GM23338 (cell line): ENCODE data around the gene CCDC57. TPM values are rescaled to one million over a fixed set of nuclear protein-coding genes. Genes with fewer than 3 reads are reported as not detected.

Experiments used
- ATAC-seq: fragments of 200-7000 bp; cut with Tn5 transposase; 3 replicates; pipeline ENCODE4 v1.9.1; 2020
- DNase-seq: peaks from one replicate; pipeline ENCODE4 v3.0.0-alpha.2; 2015; ENCODE audit warnings: low spot score
- H2AFZ ChIP-seq: fragments of 200-600 bp; sonication (generic); 2 replicates; pipeline ENCODE4 v1.8.0; 2016; ENCODE audit warnings: antibody characterized with exemption, mild to moderate bottlenecking, moderate library complexity
- H3F3A ChIP-seq: fragments of 200-600 bp; sonication (generic); replicated peaks from 2 replicates; pipeline ENCODE4 v1.8.0; 2017; ENCODE audit warnings: antibody characterized with exemption, mixed run types, low read depth
- H3K27ac ChIP-seq: fragments of 200-600 bp; sonication (generic); 2 replicates; pipeline ENCODE4 v1.6.1; 2016; ENCODE audit warnings: low read depth
- H3K27me3 ChIP-seq: fragments of 200-600 bp; sonication (generic); 2 replicates; pipeline ENCODE4 v1.8.0; 2016; ENCODE audit warnings: mild to moderate bottlenecking, mixed run types, moderate library complexity; ENCODE audit not compliant: insufficient read depth
- H3K36me3 ChIP-seq: fragments of 200-600 bp; sonication (generic); 2 replicates; pipeline ENCODE4 v1.8.0; 2016; ENCODE audit warnings: mild to moderate bottlenecking; ENCODE audit not compliant: insufficient read depth
- H3K4me1 ChIP-seq: fragments of 200-600 bp; sonication (generic); 2 replicates; pipeline ENCODE4 v1.8.0; 2016; ENCODE audit warnings: mild to moderate bottlenecking, moderate library complexity; ENCODE audit not compliant: insufficient read depth
- H3K4me2 ChIP-seq: fragments of 200-600 bp; sonication (generic); 2 replicates; pipeline ENCODE4 v1.7.1; 2017; ENCODE audit warnings: mixed run types
- H3K4me3 ChIP-seq: fragments of 200-600 bp; sonication (generic); 2 replicates; pipeline ENCODE4 v1.6.1; 2016; ENCODE audit warnings: mixed run types
- H3K79me2 ChIP-seq: fragments of 200-600 bp; sonication (generic); replicated peaks from 2 replicates; pipeline ENCODE4 v1.8.0; 2017; ENCODE audit warnings: mild to moderate bottlenecking; ENCODE audit not compliant: insufficient read depth
- H3K9me2 ChIP-seq: fragments of 200-600 bp; sonication (generic); 2 replicates; pipeline ENCODE4 v1.8.0; 2017; ENCODE audit not compliant: insufficient read depth
- H4K20me1 ChIP-seq: fragments of 200-600 bp; sonication (generic); replicated peaks from 2 replicates; pipeline ENCODE4 v1.8.0; 2017; ENCODE audit warnings: mild to moderate bottlenecking; ENCODE audit not compliant: insufficient read depth
- H3K27ac Mint-ChIP-seq: 2 replicates; pipeline ENCODE4 v1.8.0; 2020; ENCODE audit warnings: inconsistent platforms, mild to moderate bottlenecking, moderate library complexity, mixed read lengths
- H3K27me3 Mint-ChIP-seq: 3 replicates; pipeline ENCODE4 v1.8.0; 2022; ENCODE audit warnings: low read depth, mild to moderate bottlenecking, moderate library complexity, mixed read lengths, inconsistent platforms; ENCODE audit not compliant: insufficient read depth, poor library complexity
- H3K36me3 Mint-ChIP-seq: 3 replicates; pipeline ENCODE4 v1.8.0; 2021; ENCODE audit warnings: low read depth, mild to moderate bottlenecking, inconsistent platforms, moderate library complexity, mixed read lengths
- H3K4me1 Mint-ChIP-seq: 3 replicates; pipeline ENCODE4 v1.8.0; 2020; ENCODE audit warnings: mild to moderate bottlenecking, inconsistent platforms, mixed read lengths
- H3K4me3 Mint-ChIP-seq: 3 replicates; pipeline ENCODE4 v1.8.0; 2021; ENCODE audit warnings: moderate library complexity, mild to moderate bottlenecking, inconsistent platforms, mixed read lengths
- H3K9me3 Mint-ChIP-seq: 3 replicates; pipeline ENCODE4 v1.8.0; 2020; ENCODE audit warnings: moderate library complexity, mild to moderate bottlenecking, inconsistent platforms, mixed read lengths
- CREB1 ChIP-seq: fragments of 250-450 bp; sonication (Bioruptor Pico); IDR thresholded peaks from 2 replicates; pipeline ENCODE4 v1.5.0; 2020; ENCODE audit warnings: low read depth, mild to moderate bottlenecking, moderate library complexity
- EZH2 ChIP-seq: fragments of 200-600 bp; sonication (generic); IDR thresholded peaks from one replicate; pipeline ENCODE4 v1.8.0; 2017; ENCODE audit warnings: antibody characterized with exemption, mild to moderate bottlenecking, low read depth; ENCODE audit not compliant: unreplicated experiment
- EZH2phosphoT487 ChIP-seq: fragments of 200-600 bp; sonication (generic); IDR thresholded peaks from one replicate; pipeline ENCODE4 v1.8.1; 2018; ENCODE audit warnings: antibody characterized with exemption; ENCODE audit not compliant: unreplicated experiment
- JUNB ChIP-seq: IDR thresholded peaks from one replicate; pipeline ENCODE4 v1.6.1; 2016; ENCODE audit warnings: antibody characterized with exemption; ENCODE audit not compliant: unreplicated experiment
- NANOG ChIP-seq: IDR thresholded peaks from 2 replicates; pipeline ENCODE4 v1.6.1; 2016; ENCODE audit warnings: antibody characterized with exemption, borderline replicate concordance
- POLR2AphosphoS5 ChIP-seq: IDR thresholded peaks from 2 replicates; pipeline ENCODE4 v1.6.1; 2016; ENCODE audit warnings: antibody characterized with exemption, low read depth
- STAT1 ChIP-seq: IDR thresholded peaks from one replicate; pipeline ENCODE4 v1.6.1; 2016; ENCODE audit warnings: antibody characterized with exemption; ENCODE audit not compliant: unreplicated experiment
- ZNF114 ChIP-seq: fragments of 250-450 bp; sonication (Bioruptor Pico); IDR thresholded peaks from 2 replicates; pipeline ENCODE4 v1.5.0; 2020; ENCODE audit warnings: mild to moderate bottlenecking, moderate library complexity
- ZNF331 ChIP-seq: fragments of 250-450 bp; sonication (Bioruptor Pico); IDR thresholded peaks from 2 replicates; pipeline ENCODE4 v1.5.0; 2020; ENCODE audit warnings: low read depth, mild to moderate bottlenecking, moderate library complexity
- polyA plus RNA-seq: library from polyadenylated mRNA; unstranded; fragments of >200 nt; fragmentation: Nextera tagmentation; extraction: Ambion mirVana; gene quantifications from 2 replicates; pipeline ENCODE4 v1.2.1, GENCODE V29; 2016
- total RNA-seq: library from RNA; depleted of rRNA; stranded (reverse); fragments of >200 nt; shearing (Covaris generic); gene quantifications from 2 replicates; pipeline ENCODE4 v1.2.3, GENCODE V29; 2014
- TF ChIP-seq, protein P1 (sequence below): IDR thresholded peaks from 2 replicates; pipeline ENCODE4 v1.6.1; 2016; ENCODE audit warnings: antibody characterized with exemption
- TF ChIP-seq, protein P2 (sequence below): IDR thresholded peaks from one replicate; pipeline ENCODE4 v1.6.1; 2018; ENCODE audit warnings: antibody characterized with exemption; ENCODE audit not compliant: unreplicated experiment
- TF ChIP-seq, protein P3 (sequence below): fragments of 250-450 bp; sonication (Bioruptor Pico); IDR thresholded peaks from 2 replicates; pipeline ENCODE4 v1.5.0; 2020; ENCODE audit warnings: mild to moderate bottlenecking, moderate library complexity
- TF ChIP-seq, protein P4 (sequence below), 2 experiments: fragments of 200-600 bp in 1 of 2; sonication (generic) in 1 of 2; conservative IDR thresholded peaks; 2 replicates each; pipeline versions ENCODE4 v1.5.1 to v1.6.1; 2016 to 2017; ENCODE audit warnings: antibody characterized with exemption in 2 of 2, low read depth in 2 of 2, mild to moderate bottlenecking in 2 of 2, moderate library complexity in 1 of 2

The CCDC57 gene
- total and polyA plus RNA-seq, 2 experiments from 2014 or later, result 7.0 to 16.3 TPM

DNA sequence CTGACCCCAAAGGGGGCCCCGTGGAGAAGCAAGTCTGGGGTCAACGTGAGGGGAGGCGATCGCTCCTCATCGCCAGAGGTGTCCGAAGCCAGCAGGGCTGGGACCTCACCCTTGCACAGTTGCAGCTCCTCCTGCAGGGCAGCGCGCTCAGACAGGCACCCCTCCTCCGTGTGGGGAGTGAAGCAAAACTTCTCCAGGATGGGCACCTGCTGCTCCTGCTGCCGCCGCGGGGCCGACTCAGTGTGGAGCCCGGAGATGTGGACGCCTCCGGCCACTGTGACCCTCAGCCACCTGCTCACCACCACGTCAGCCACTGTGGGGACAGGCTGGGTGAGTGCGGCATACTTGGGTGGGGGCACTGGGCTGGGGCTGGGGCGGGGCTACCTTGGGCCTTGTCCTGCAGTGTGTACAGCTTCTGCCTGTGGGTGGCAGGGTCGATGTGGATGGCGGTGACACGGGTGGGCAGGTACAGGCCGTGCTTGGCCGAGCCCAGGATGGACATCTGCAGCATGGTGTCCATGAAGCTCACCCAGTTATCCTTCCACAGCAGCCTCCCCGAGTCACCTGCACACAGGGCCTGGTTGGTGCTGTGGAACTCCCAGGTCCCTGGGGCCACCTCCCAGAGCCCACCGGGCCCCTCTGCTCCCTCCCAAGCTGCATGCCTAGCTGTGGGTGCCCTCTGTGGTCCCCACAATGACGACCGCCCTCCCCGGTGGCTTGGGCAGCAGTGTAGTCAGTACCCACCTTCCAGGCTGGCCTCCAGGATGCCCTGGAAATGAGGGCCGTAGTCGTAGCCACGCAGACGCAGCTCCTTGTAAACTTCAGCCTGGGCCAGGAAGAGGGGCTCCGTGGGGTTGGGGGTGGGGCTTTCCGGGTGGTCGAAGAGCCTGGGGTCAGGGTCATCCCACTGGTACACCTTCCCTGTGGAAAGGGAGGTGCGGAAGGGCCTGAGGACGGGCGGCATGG lies 125.4 kb downstream of the CCDC57 start:
- H3K4me3 Mint-ChIP-seq, result no peak overlapping the region
- Histone ChIP-seq H3K36me3 (peaks cover 13% of the 10 kb centered on the region; the same call in 1 of the 2 replicates), H3F3A (peaks cover 20% of the 10 kb centered on the region; the same call in 1 of the 2 replicates), H3K9me2 (no peaks in the 10 kb centered on the region), H3K27me3 (no peaks in the 10 kb centered on the region), H2AFZ (no peak overlapping the region), H4K20me1 (peaks cover 17% of the 10 kb centered on the region), H3K4me1 (no peaks in the 10 kb centered on the region), H3K27ac (no peak overlapping the region), H3K79me2 (no peaks in the 10 kb centered on the region), H3K4me2 (no peak overlapping the region), H3K4me3 (no peak overlapping the region)
- DNase-seq (no peak), ATAC-seq (no peak)
- H3K9me3 Mint-ChIP-seq, result no peaks in the 10 kb centered on the region
- peaks cover 59% of the 10 kb centered on the region; the same call in 2 of the 3 replicates for H3K36me3 Mint-ChIP-seq
- H3K4me1 Mint-ChIP-seq, result no peaks in the 10 kb centered on the region
- H3K27ac Mint-ChIP-seq, result no peak overlapping the region
- peaks cover 10% of the 10 kb centered on the region for H3K27me3 Mint-ChIP-seq
- TF ChIP-seq ZNF331 (CRISPR knock-in tag), result no peak
- no peak for TF ChIP-seq EZH2
- TF ChIP-seq EZH2phosphoT487, result no peak
- no peak for TF ChIP-seq JUNB
- TF ChIP-seq POLR2AphosphoS5, result no peak
- TF ChIP-seq NANOG, result no peak
- TF ChIP-seq, protein P1, sequence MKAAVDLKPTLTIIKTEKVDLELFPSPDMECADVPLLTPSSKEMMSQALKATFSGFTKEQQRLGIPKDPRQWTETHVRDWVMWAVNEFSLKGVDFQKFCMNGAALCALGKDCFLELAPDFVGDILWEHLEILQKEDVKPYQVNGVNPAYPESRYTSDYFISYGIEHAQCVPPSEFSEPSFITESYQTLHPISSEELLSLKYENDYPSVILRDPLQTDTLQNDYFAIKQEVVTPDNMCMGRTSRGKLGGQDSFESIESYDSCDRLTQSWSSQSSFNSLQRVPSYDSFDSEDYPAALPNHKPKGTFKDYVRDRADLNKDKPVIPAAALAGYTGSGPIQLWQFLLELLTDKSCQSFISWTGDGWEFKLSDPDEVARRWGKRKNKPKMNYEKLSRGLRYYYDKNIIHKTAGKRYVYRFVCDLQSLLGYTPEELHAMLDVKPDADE, result no peak
- no peak for TF ChIP-seq STAT1
- TF ChIP-seq CREB1 (CRISPR knock-in tag), result no peak
- TF ChIP-seq, protein P2, sequence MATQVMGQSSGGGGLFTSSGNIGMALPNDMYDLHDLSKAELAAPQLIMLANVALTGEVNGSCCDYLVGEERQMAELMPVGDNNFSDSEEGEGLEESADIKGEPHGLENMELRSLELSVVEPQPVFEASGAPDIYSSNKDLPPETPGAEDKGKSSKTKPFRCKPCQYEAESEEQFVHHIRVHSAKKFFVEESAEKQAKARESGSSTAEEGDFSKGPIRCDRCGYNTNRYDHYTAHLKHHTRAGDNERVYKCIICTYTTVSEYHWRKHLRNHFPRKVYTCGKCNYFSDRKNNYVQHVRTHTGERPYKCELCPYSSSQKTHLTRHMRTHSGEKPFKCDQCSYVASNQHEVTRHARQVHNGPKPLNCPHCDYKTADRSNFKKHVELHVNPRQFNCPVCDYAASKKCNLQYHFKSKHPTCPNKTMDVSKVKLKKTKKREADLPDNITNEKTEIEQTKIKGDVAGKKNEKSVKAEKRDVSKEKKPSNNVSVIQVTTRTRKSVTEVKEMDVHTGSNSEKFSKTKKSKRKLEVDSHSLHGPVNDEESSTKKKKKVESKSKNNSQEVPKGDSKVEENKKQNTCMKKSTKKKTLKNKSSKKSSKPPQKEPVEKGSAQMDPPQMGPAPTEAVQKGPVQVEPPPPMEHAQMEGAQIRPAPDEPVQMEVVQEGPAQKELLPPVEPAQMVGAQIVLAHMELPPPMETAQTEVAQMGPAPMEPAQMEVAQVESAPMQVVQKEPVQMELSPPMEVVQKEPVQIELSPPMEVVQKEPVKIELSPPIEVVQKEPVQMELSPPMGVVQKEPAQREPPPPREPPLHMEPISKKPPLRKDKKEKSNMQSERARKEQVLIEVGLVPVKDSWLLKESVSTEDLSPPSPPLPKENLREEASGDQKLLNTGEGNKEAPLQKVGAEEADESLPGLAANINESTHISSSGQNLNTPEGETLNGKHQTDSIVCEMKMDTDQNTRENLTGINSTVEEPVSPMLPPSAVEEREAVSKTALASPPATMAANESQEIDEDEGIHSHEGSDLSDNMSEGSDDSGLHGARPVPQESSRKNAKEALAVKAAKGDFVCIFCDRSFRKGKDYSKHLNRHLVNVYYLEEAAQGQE, result no peak
- TF ChIP-seq, protein P3, sequence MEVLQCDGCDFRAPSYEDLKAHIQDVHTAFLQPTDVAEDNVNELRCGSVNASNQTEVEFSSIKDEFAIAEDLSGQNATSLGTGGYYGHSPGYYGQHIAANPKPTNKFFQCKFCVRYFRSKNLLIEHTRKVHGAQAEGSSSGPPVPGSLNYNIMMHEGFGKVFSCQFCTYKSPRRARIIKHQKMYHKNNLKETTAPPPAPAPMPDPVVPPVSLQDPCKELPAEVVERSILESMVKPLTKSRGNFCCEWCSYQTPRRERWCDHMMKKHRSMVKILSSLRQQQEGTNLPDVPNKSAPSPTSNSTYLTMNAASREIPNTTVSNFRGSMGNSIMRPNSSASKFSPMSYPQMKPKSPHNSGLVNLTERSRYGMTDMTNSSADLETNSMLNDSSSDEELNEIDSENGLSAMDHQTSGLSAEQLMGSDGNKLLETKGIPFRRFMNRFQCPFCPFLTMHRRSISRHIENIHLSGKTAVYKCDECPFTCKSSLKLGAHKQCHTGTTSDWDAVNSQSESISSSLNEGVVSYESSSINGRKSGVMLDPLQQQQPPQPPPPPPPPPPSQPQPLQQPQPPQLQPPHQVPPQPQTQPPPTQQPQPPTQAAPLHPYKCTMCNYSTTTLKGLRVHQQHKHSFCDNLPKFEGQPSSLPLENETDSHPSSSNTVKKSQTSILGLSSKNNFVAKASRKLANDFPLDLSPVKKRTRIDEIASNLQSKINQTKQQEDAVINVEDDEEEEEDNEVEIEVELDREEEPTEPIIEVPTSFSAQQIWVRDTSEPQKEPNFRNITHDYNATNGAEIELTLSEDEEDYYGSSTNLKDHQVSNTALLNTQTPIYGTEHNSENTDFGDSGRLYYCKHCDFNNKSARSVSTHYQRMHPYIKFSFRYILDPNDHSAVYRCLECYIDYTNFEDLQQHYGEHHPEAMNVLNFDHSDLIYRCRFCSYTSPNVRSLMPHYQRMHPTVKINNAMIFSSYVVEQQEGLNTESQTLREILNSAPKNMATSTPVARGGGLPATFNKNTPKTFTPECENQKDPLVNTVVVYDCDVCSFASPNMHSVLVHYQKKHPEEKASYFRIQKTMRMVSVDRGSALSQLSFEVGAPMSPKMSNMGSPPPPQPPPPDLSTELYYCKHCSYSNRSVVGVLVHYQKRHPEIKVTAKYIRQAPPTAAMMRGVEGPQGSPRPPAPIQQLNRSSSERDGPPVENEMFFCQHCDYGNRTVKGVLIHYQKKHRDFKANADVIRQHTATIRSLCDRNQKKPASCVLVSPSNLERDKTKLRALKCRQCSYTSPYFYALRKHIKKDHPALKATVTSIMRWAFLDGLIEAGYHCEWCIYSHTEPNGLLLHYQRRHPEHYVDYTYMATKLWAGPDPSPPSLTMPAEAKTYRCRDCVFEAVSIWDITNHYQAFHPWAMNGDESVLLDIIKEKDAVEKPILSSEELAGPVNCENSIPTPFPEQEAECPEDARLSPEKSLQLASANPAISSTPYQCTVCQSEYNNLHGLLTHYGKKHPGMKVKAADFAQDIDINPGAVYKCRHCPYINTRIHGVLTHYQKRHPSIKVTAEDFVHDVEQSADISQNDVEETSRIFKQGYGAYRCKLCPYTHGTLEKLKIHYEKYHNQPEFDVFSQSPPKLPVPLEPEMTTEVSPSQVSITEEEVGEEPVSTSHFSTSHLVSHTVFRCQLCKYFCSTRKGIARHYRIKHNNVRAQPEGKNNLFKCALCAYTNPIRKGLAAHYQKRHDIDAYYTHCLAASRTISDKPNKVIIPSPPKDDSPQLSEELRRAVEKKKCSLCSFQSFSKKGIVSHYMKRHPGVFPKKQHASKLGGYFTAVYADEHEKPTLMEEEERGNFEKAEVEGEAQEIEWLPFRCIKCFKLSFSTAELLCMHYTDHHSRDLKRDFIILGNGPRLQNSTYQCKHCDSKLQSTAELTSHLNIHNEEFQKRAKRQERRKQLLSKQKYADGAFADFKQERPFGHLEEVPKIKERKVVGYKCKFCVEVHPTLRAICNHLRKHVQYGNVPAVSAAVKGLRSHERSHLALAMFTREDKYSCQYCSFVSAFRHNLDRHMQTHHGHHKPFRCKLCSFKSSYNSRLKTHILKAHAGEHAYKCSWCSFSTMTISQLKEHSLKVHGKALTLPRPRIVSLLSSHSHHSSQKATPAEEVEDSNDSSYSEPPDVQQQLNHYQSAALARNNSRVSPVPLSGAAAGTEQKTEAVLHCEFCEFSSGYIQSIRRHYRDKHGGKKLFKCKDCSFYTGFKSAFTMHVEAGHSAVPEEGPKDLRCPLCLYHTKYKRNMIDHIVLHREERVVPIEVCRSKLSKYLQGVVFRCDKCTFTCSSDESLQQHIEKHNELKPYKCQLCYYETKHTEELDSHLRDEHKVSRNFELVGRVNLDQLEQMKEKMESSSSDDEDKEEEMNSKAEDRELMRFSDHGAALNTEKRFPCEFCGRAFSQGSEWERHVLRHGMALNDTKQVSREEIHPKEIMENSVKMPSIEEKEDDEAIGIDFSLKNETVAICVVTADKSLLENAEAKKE, result no peak
- no peak for TF ChIP-seq ZNF114 (CRISPR knock-in tag)
- TF ChIP-seq, protein P4, sequence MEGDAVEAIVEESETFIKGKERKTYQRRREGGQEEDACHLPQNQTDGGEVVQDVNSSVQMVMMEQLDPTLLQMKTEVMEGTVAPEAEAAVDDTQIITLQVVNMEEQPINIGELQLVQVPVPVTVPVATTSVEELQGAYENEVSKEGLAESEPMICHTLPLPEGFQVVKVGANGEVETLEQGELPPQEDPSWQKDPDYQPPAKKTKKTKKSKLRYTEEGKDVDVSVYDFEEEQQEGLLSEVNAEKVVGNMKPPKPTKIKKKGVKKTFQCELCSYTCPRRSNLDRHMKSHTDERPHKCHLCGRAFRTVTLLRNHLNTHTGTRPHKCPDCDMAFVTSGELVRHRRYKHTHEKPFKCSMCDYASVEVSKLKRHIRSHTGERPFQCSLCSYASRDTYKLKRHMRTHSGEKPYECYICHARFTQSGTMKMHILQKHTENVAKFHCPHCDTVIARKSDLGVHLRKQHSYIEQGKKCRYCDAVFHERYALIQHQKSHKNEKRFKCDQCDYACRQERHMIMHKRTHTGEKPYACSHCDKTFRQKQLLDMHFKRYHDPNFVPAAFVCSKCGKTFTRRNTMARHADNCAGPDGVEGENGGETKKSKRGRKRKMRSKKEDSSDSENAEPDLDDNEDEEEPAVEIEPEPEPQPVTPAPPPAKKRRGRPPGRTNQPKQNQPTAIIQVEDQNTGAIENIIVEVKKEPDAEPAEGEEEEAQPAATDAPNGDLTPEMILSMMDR (conservative IDR thresholded peaks at IDR 0.05; ENCODE audit: low read depth in 2 of 2), result no peak
